Fibroblast of lung (primary cell): ENCODE measurements around the gene PPOX. TPM values are rescaled to one million over a fixed set of nuclear protein-coding genes. Genes with fewer than 3 reads are reported as not detected.

Experiments
- DNase-seq, 2 donors: peaks; one replicate each; pipeline versions ENCODE4 v3.0.0 to v3.0.0-alpha.2; 2010; ENCODE audit warnings: low read depth in 2 of 2
- H2AFZ ChIP-seq: 2 replicates; pipeline ENCODE4 v1.5.1; 2012; ENCODE audit warnings: low read length, control low read depth, inconsistent platforms
- H3K27ac ChIP-seq: 2 replicates; pipeline ENCODE4 v1.5.1; 2011; ENCODE audit warnings: low read length, control low read depth; ENCODE audit not compliant: insufficient read depth
- H3K27me3 ChIP-seq: 2 replicates; pipeline ENCODE4 v1.5.1; 2011; ENCODE audit warnings: mild to moderate bottlenecking, low read length; ENCODE audit not compliant: control insufficient read depth, insufficient read depth
- H3K36me3 ChIP-seq: 2 replicates; pipeline ENCODE4 v1.5.1; 2011; ENCODE audit warnings: low read length; ENCODE audit not compliant: control insufficient read depth, insufficient read depth
- H3K4me1 ChIP-seq: 2 replicates; pipeline ENCODE4 v1.5.1; 2011; ENCODE audit warnings: low read length; ENCODE audit not compliant: control insufficient read depth, insufficient read depth; ENCODE audit errors: extremely low read depth
- H3K4me2 ChIP-seq: 2 replicates; pipeline ENCODE4 v1.5.1; 2011; ENCODE audit warnings: low read length, control low read depth; ENCODE audit not compliant: insufficient read depth; ENCODE audit errors: extremely low read depth
- H3K4me3 ChIP-seq, 4 experiments: fragments of 200-600 bp in 1 of 4; sonication (generic) in 1 of 4; replicated peaks in 1 of 4; 2 replicates each; pipeline ENCODE4 v1.5.1; 2011 to 2016; ENCODE audit warnings: low read length in 4 of 4, low read depth in 3 of 4, mild to moderate bottlenecking in 3 of 4, control low read depth in 2 of 4, inconsistent platforms in 1 of 4, mixed read lengths in 1 of 4; ENCODE audit not compliant: insufficient read depth in 1 of 4; ENCODE audit errors: control extremely low read depth in 1 of 4
- H3K79me2 ChIP-seq: 2 replicates; pipeline ENCODE4 v1.5.1; 2012; ENCODE audit warnings: mild to moderate bottlenecking, low read length, inconsistent platforms; ENCODE audit not compliant: control insufficient read depth, insufficient read depth
- H3K9ac ChIP-seq: 2 replicates; pipeline ENCODE4 v1.5.1; 2011; ENCODE audit warnings: mild to moderate bottlenecking, low read length, control low read depth; ENCODE audit not compliant: insufficient read depth
- H3K9me3 ChIP-seq: 2 replicates; pipeline ENCODE4 v1.5.1; 2012; ENCODE audit warnings: low read depth, low read length; ENCODE audit not compliant: control insufficient read depth, insufficient read depth
- H4K20me1 ChIP-seq: 2 replicates; pipeline ENCODE4 v1.5.1; 2011; ENCODE audit warnings: low read length; ENCODE audit not compliant: control insufficient read depth, insufficient read depth; ENCODE audit errors: extremely low read depth
- EZH2 ChIP-seq: IDR thresholded peaks from 2 replicates; pipeline ENCODE4 v1.5.1; 2012; ENCODE audit warnings: low read length, control low read depth, mild to moderate bottlenecking; ENCODE audit errors: missing control alignments
- polyA plus RNA-seq, 2 donors: library from polyadenylated mRNA; depleted of rRNA in 1 of 2; stranded (reverse) in 1 of 2; unstranded in 1 of 2; fragments of >200 nt; gene quantifications; 2 replicates each; pipeline ENCODE4 v1.2.1, GENCODE V29; 2011 to 2012; ENCODE audit warnings: missing spikeins in 1 of 2
- total RNA-seq: library from RNA; depleted of rRNA; stranded (reverse); fragments of >200 nt; gene quantifications from 2 replicates; pipeline ENCODE4 v1.2.1, GENCODE V29; 2014
- TF ChIP-seq, protein P1 (sequence below), 2 donors: IDR thresholded peaks in 1 of 2; conservative IDR thresholded peaks in 1 of 2; 1 replicate in 1 of 2; 2 replicates in 1 of 2; pipeline ENCODE4 v1.5.1; 2011 to 2012; ENCODE audit warnings: low read length in 2 of 2, control low read depth in 1 of 2, inconsistent platforms in 1 of 2, low read depth in 1 of 2, mild to moderate bottlenecking in 1 of 2

The PPOX gene
- total and polyA plus RNA-seq, 2 donors (not counting 1 experiment from before 2014, with no cell fraction given): 5.6 to 12.2 TPM

DNA sequence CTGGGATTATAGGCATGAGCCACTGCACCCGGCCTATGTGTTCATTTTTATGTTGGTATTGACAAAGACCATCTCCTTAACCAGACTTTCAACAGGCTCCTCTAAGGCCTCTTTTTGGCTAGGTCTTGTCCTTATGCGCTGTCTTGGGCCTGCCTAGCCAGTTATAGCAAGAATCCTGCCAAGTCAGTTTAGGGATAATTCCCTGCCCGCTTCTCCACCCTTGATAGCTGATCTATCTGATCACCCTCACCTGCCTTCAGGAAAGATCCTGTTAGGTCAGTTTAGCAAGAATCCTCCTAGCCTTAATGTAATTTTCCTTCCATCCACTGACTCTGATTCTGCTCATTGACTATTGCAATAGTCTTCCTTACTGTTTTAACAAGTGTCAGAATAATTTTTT lies 13.5 kb downstream of the PPOX start:
- Histone ChIP-seq H2AFZ (no peak overlapping the region), H3K36me3 (peaks cover 1% of the 10 kb centered on the region), H3K4me3 (no peak overlapping the region), H3K9me3 (no peaks in the 10 kb centered on the region), H4K20me1 (no peaks in the 10 kb centered on the region), H3K79me2 (peaks cover 6% of the 10 kb centered on the region), H3K4me1 (no peaks in the 10 kb centered on the region), H3K27ac (no peak overlapping the region), H3K27me3 (no peaks in the 10 kb centered on the region), H3K4me2 (no peak overlapping the region), H3K9ac (no peak overlapping the region)
- TF ChIP-seq EZH2: no peak
- TF ChIP-seq, protein P1, sequence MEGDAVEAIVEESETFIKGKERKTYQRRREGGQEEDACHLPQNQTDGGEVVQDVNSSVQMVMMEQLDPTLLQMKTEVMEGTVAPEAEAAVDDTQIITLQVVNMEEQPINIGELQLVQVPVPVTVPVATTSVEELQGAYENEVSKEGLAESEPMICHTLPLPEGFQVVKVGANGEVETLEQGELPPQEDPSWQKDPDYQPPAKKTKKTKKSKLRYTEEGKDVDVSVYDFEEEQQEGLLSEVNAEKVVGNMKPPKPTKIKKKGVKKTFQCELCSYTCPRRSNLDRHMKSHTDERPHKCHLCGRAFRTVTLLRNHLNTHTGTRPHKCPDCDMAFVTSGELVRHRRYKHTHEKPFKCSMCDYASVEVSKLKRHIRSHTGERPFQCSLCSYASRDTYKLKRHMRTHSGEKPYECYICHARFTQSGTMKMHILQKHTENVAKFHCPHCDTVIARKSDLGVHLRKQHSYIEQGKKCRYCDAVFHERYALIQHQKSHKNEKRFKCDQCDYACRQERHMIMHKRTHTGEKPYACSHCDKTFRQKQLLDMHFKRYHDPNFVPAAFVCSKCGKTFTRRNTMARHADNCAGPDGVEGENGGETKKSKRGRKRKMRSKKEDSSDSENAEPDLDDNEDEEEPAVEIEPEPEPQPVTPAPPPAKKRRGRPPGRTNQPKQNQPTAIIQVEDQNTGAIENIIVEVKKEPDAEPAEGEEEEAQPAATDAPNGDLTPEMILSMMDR (conservative IDR thresholded peaks at IDR 0.05 in 1 of 2, IDR thresholded peaks at IDR 0.05 in 1 of 2; ENCODE audit: low read depth in 1 of 2, low read length in 2 of 2): no peak
- no peak for DNase-seq

DNA sequence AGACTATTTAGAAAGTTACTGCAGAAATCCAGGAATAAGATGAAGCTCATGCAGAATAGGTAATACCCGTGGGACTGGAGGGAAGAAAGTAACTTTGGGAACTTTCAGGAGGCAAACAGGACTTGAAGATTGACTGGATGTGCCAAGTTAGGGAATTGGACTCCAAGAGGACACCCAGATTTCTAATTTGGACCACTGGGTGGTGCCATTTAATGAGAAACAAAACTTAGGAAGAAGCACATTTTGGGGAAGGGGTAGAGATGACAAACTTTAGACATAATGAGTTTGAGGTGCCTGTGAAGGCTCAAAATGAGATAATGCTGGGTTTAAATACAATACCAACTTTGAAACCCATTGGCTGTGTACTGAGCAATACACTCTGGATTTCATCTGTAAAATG lies 14.4 kb downstream of the PPOX start:
- H3K4me3 ChIP-seq: no peak overlapping the region
- peak in 1 of 2 donors; percentile 46 for DNase-seq
- H3K4me1 ChIP-seq: peaks cover 2% of the 10 kb centered on the region
- H3K9me3 ChIP-seq: no peaks in the 10 kb centered on the region
- TF ChIP-seq EZH2: no peak
- TF ChIP-seq, protein P1 (conservative IDR thresholded peaks at IDR 0.05 in 1 of 2, IDR thresholded peaks at IDR 0.05 in 1 of 2; ENCODE audit: low read depth in 1 of 2, low read length in 2 of 2): peak; percentile 38 to 40
- H3K27me3 ChIP-seq: no peaks in the 10 kb centered on the region
- no peaks in the 10 kb centered on the region for H4K20me1 ChIP-seq
- H3K27ac ChIP-seq: no peak overlapping the region
- no peak overlapping the region for H3K4me2 ChIP-seq
- H2AFZ ChIP-seq: no peak overlapping the region
- no peaks in the 10 kb centered on the region for H3K36me3 ChIP-seq
- H3K9ac ChIP-seq: no peak overlapping the region
- peaks cover 6% of the 10 kb centered on the region for H3K79me2 ChIP-seq

DNA sequence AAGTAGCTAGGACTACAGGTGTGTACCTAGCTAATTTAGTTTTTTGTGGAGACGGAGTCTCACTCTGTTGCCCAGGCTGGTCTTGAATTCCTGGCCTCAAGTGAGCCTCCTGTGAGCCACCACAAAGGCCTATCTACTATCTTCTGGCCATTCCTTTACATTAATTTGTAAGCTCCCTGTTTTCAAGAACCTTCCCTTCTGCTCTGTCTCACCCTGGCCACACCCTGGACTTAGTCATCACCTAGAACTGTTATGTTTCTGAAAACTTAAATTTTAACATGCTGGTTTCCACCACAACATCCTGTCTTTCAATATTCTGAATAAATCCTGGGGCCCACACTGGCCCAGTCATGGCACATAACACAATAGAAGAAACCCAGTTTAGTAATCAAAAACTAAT lies 16.0 kb downstream of the PPOX start:
- DNase-seq: peak; percentile 54 to 62
- Histone ChIP-seq H3K79me2 (no peaks in the 10 kb centered on the region), H3K9me3 (no peaks in the 10 kb centered on the region), H3K9ac (no peak overlapping the region), H4K20me1 (no peaks in the 10 kb centered on the region), H3K4me2 (no peak overlapping the region), H3K4me1 (peaks cover 2% of the 10 kb centered on the region), H3K27ac (no peak overlapping the region), H3K27me3 (no peaks in the 10 kb centered on the region), H3K4me3 (no peak overlapping the region), H2AFZ (no peak overlapping the region), H3K36me3 (no peaks in the 10 kb centered on the region)
- TF ChIP-seq EZH2: no peak
- TF ChIP-seq, protein P1 (conservative IDR thresholded peaks at IDR 0.05 in 1 of 2, IDR thresholded peaks at IDR 0.05 in 1 of 2; ENCODE audit: low read depth in 1 of 2, low read length in 2 of 2): no peak
